OCI-LY1 (cell line): Measurements from ENCODE around the gene TTC19.

ENCODE experiments used
- CTCF ChIP-seq: fragments of 200-600 bp; sonication (generic), shearing (Covaris generic); IDR thresholded peaks from 2 replicates; pipeline ENCODE4 v1.5.1; 2017; ENCODE audit warnings: mild to moderate bottlenecking, antibody characterized with exemption, low read length, moderate library complexity, mixed read lengths
- EZH2 ChIP-seq: fragments of 200-600 bp; sonication (generic), shearing (Covaris generic); IDR thresholded peaks from 2 replicates; pipeline ENCODE4 v1.8.0; 2017; ENCODE audit warnings: borderline replicate concordance, mixed run types, mild to moderate bottlenecking, antibody characterized with exemption, low read length, moderate library complexity, mixed read lengths

DNA sequence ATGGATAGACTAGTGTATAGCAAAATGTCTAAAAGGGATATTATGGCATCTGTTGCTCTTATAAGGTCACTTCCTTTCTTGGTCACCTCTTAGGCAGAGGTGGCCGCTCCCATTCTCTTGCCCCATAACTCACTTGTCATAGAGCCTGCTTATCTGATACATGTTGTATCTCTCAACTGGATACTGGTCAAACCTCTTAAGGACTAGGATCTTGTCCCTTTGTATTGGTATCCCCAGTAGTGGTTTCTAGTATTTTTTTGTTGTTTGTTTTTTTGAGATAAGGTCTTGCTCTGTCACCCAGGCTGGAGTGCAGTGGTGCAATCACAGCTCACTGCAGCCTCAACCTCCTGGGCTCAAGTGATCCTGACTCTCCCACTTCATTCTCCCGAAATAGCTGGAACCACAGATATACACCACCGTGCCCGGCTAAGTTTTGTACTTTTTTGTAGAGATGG, 27.1 kb upstream of the TTC19 start:
- TF ChIP-seq CTCF, result no peak
- no peak for TF ChIP-seq EZH2
